Left lobe of liver (tissue), 2 donors: ENCODE results near the gene LAMB3. TPM values are rescaled to one million over a fixed set of nuclear protein-coding genes. Genes with fewer than 3 reads are reported as not detected.

Source experiments
- ATAC-seq: fragments of 200-7000 bp; cut with Tn5 transposase; one replicate; pipeline ENCODE4 v1.9.1; 2020; ENCODE audit warnings: mild to moderate bottlenecking, moderate library complexity
- DNase-seq: peaks from one replicate; pipeline ENCODE4 v3.0.0-alpha.2; 2020; ENCODE audit warnings: low spot score
- total RNA-seq: library from RNA; stranded (reverse); gene quantifications from one replicate; pipeline ENCODE4 v1.2.1, GENCODE V29; 2021
- donor health status: DM: no; HTN: no; CAD: no; lungs with moderate emphysema.
- donor health status: DM: no; HTN: yes; CAD: no.

LAMB3 gene
- total RNA-seq, 1 donor from 2014 or later = 7.8 TPM

GRCh38 chr1:209635850-209636249, 16.4 kb downstream of the LAMB3 start:
- DNase-seq (no peak), ATAC-seq (no peak)

GRCh38 chr1:209634005-209634737, 18.1 kb downstream of the LAMB3 start:
- DNase-seq (no peak), ATAC-seq (no peak)

- DNase-seq (no peak), ATAC-seq (no peak)
These were observed 18.8 kb downstream of the LAMB3 start for GRCh38 chr1:209633335-209633997.

- ATAC-seq (no peak), DNase-seq (no peak)
These were observed 21.6 kb downstream of the LAMB3 start for GRCh38 chr1:209630383-209631225.

GRCh38 chr1:209629621-209630382, 22.4 kb downstream of the LAMB3 start:
- DNase-seq (no peak), ATAC-seq (no peak)

- no peak for ATAC-seq
- no peak for DNase-seq
These were observed 23.5 kb downstream of the LAMB3 start for GRCh38 chr1:209628618-209629299.

- ATAC-seq (peak; percentile 96), DNase-seq (peak; percentile 93)
These were observed 24.5 kb downstream of the LAMB3 start for GRCh38 chr1:209627732-209628196.

GRCh38 chr1:209627027-209627731, 25.0 kb downstream of the LAMB3 start:
- peak; percentile 56 for DNase-seq
- no peak for ATAC-seq

- DNase-seq = no peak
- no peak for ATAC-seq
These were observed 25.7 kb downstream of the LAMB3 start for GRCh38 chr1:209626346-209627026.

GRCh38 chr1:209625791-209626285, 26.4 kb downstream of the LAMB3 start:
- no peak for ATAC-seq

GRCh38 chr1:209624558-209625549, 27.4 kb downstream of the LAMB3 start:
- ATAC-seq (no peak), DNase-seq (no peak)

More at GRCh38 chr1:209625791-209626285, 26.4 kb downstream of the LAMB3 start:
- no peak for DNase-seq

- no peak for DNase-seq
- no peak for ATAC-seq
These were observed 29.1 kb downstream of the LAMB3 start for GRCh38 chr1:209622841-209623829.

GRCh38 chr1:209621741-209622655, 30.2 kb downstream of the LAMB3 start:
- ATAC-seq (peak; percentile 12), DNase-seq (no peak)

- ATAC-seq = peak; percentile 78
- peak; percentile 57 for DNase-seq
These were observed 30.9 kb downstream of the LAMB3 start for GRCh38 chr1:209621286-209621685.

GRCh38 chr1:209620487-209620884, 31.7 kb downstream of the LAMB3 start:
- ATAC-seq (no peak), DNase-seq (no peak)
